ENCODE measurements around the gene FAM174C. TPM values are rescaled to one million over a fixed set of nuclear protein-coding genes. Genes with fewer than 3 reads are reported as not detected.
A peak's percentile ranks its signal among the peaks of the same experiment; 100 is the strongest.

The FAM174C gene
- total and polyA plus RNA-seq, 2 of the 8 experiments (the other 6 are each of a cell fraction or from before 2014, with no cell fraction given), result 44.5 to 125 TPM

GRCh38 chr19:1283917-1284292 is 8.6 kb downstream of the FAM174C start:
- FAIRE-seq (no peak), DNase-seq (ENCODE audit: low read depth in 1 of 2, low spot score in 2 of 2) (no peak)
- no peak overlapping the region for H2BK20ac ChIP-seq (ENCODE audit: low read length)
- no peak overlapping the region for H3K23ac ChIP-seq (ENCODE audit: insufficient read length)
- H3K79me1 ChIP-seq (ENCODE audit: low read depth, low read length), result no peaks in the 10 kb centered on the region
- H3K36me3 ChIP-seq (ENCODE audit: control insufficient read depth in 2 of 4, insufficient read depth in 4 of 4, low read length in 3 of 4), result peaks cover 0 to 2% (median 0%) of the 10 kb centered on the region in 4 experiments; a peak in 1 of 8 replicates
- H3K4me2 ChIP-seq (ENCODE audit: insufficient read depth in 1 of 2, low read depth in 2 of 2, low read length in 2 of 2), result no peak overlapping the region
- no peak overlapping the region for H4K5ac ChIP-seq (ENCODE audit: insufficient read length, low read depth, low read length)
- H2BK15ac ChIP-seq (ENCODE audit: low read length), result peak overlapping the region; percentile 99
- H3K9me3 ChIP-seq (ENCODE audit: insufficient read depth in 2 of 2, low read depth in 1 of 2, low read length in 1 of 2), result no peaks in the 10 kb centered on the region
- peaks cover 0 to 20% (median 9%) of the 10 kb centered on the region in 4 experiments; a peak in 5 of 7 replicates for H3K4me1 ChIP-seq (replicated peaks in 1 of 4; ENCODE audit: control insufficient read depth in 3 of 4, insufficient read depth in 4 of 4, low read length in 3 of 4)
- no peak overlapping the region for H3K56ac ChIP-seq (replicated peaks; ENCODE audit: insufficient read length, low read depth, low read length)
- no peak overlapping the region for H3K4ac ChIP-seq (replicated peaks; ENCODE audit: insufficient read length, low read depth, low read length)
- no peak overlapping the region for H4K91ac ChIP-seq (replicated peaks; ENCODE audit: insufficient read length, low read length)
- ChIA-PET POLR2A (ENCODE audit: partially characterized antibody) (interaction anchor here (0.9 to 3.7 kb wide), 14 partner anchors 8 to 184 kb away, joined by 3 to 35 read pairs (median 4); partner anchors contain the start of genes ATP5F1D, CIRBP and FAM174C), CTCF (ENCODE audit: partially characterized antibody) (interaction anchor here (0.7 to 2.3 kb wide), 10 partner anchors 27 to 188 kb away, joined by 3 to 7 read pairs (median 4); no protein-coding TSS in a partner anchor)
- H3K9ac ChIP-seq (replicated peaks in 1 of 4; ENCODE audit: extremely low read depth in 1 of 4, low read depth in 3 of 4, low read length in 3 of 4), result no peak overlapping the region
- H3K23me2 ChIP-seq (ENCODE audit: low read depth, low read length), result peaks cover 3% of the 10 kb centered on the region; the same call in 1 of the 2 replicates
- H3K27ac ChIP-seq (ENCODE audit: low read depth, low read length), result no peak overlapping the region
- H3K14ac ChIP-seq (ENCODE audit: insufficient read length), result no peak overlapping the region
- H3K79me2 ChIP-seq (ENCODE audit: control insufficient read depth in 1 of 2, insufficient read depth in 2 of 2, low read length in 2 of 2), result no peaks in the 10 kb centered on the region
- no peak overlapping the region for H2AFZ ChIP-seq (ENCODE audit: low read length)
- H3K4me3 ChIP-seq (ENCODE audit: extremely low read depth in 1 of 4, insufficient read depth in 2 of 4, low read depth in 3 of 4, low read length in 4 of 4), result no peak overlapping the region
- H4K8ac ChIP-seq (ENCODE audit: extremely low read depth, insufficient read depth, low read length), result no peak overlapping the region
- no peak overlapping the region for H2BK5ac ChIP-seq (ENCODE audit: low read depth, low read length)
- no peak overlapping the region for H2BK120ac ChIP-seq (replicated peaks; ENCODE audit: low read depth, low read length)
- peak overlapping the region; percentile 89; the same call in 1 of the 2 replicates for H2BK12ac ChIP-seq (ENCODE audit: low read depth, low read length)
- H3K18ac ChIP-seq (ENCODE audit: extremely low read depth, low read length), result no peak overlapping the region; the same call in 1 of the 2 replicates
- peaks cover 0 to 21% (median 12%) of the 10 kb centered on the region in 4 experiments; a peak in 5 of 7 replicates for H3K27me3 ChIP-seq (replicated peaks in 1 of 4; ENCODE audit: control insufficient read depth in 3 of 4, extremely low read depth in 1 of 4, insufficient read depth in 3 of 4, low read length in 3 of 4)
- 88% methylated on average over 12 of the region's 12 CpGs; no CpG with 5 or more reads in 1 of the 2 experiments for WGBS, 2 experiments (ENCODE audit: extremely low coverage in 1 of 2, insufficient coverage in 1 of 2, insufficient read length in 1 of 2, insufficient replicate concordance in 2 of 2, low coverage in 1 of 2, low lambda C conversion rate in 2 of 2, missing lambda C conversion rate in 1 of 2)
- peaks cover 0 to 8% of the 10 kb centered on the region in 2 experiments for H4K20me1 ChIP-seq (replicated peaks in 1 of 2; ENCODE audit: control insufficient read depth in 1 of 2, insufficient read depth in 2 of 2, low read length in 2 of 2)
- H2AK5ac ChIP-seq (ENCODE audit: low read depth, low read length), result no peak overlapping the region
- TF ChIP-seq BRCA1 (IDR thresholded peaks at IDR 0.05; ENCODE audit: low read depth, low read length), result no peak
- no peak for TF ChIP-seq HDAC2 (IDR thresholded peaks at IDR 0.05; ENCODE audit: borderline replicate concordance in 1 of 2, low read depth in 2 of 2, low read length in 2 of 2)
- no peak for TF ChIP-seq CHD1 (IDR thresholded peaks at IDR 0.05; ENCODE audit: low read depth, low read length)
- no peak for TF ChIP-seq SP1 (IDR thresholded peaks at IDR 0.05; ENCODE audit: low read depth, low read length)
- TF ChIP-seq SIN3A (conservative IDR thresholded peaks at IDR 0.05 in 1 of 2, IDR thresholded peaks at IDR 0.05 in 1 of 2; ENCODE audit: low read depth in 1 of 2, low read length in 2 of 2), result no peak
- TF ChIP-seq ATF2 (IDR thresholded peaks at IDR 0.05; ENCODE audit: low read length), result no peak
- no peak for TF ChIP-seq GTF2F1 (IDR thresholded peaks at IDR 0.05; ENCODE audit: borderline replicate concordance, low read depth, low read length)
- TF ChIP-seq EZH2 (IDR thresholded peaks at IDR 0.05; ENCODE audit: low read depth, low read length, severe bottlenecking), result no peak
- no peak for TF ChIP-seq CTBP2 (IDR thresholded peaks at IDR 0.05; ENCODE audit: borderline replicate concordance, insufficient read depth, insufficient read length, low read length)
- no peak for TF ChIP-seq E2F6 (IDR thresholded peaks at IDR 0.05)

Measured in H1 (cell line).